IPS DF 6.9 (cell line): Measurements from ENCODE around the gene HRH3.

Source experiments
- DNase-seq: peaks from one replicate; pipeline ENCODE4 v3.0.0-alpha.2; 2013; ENCODE audit warnings: low read depth, low spot score
- H3K27ac ChIP-seq: one replicate; pipeline ENCODE4 v1.5.1; 2013; ENCODE audit warnings: low read length, control low read depth
- H3K27me3 ChIP-seq: 2 replicates; pipeline ENCODE4 v1.6.1; 2013; ENCODE audit warnings: mild to moderate bottlenecking, low read length; ENCODE audit not compliant: control insufficient read depth, insufficient read depth
- H3K36me3 ChIP-seq: 2 replicates; pipeline ENCODE4 v1.6.1; 2013; ENCODE audit warnings: low read length; ENCODE audit not compliant: control insufficient read depth, insufficient read depth
- H3K4me1 ChIP-seq: 2 replicates; pipeline ENCODE4 v1.6.1; 2013; ENCODE audit warnings: low read length; ENCODE audit not compliant: control insufficient read depth, insufficient read depth
- H3K4me3 ChIP-seq: 2 replicates; pipeline ENCODE4 v1.5.1; 2013; ENCODE audit warnings: mild to moderate bottlenecking, low read length
- H3K9me3 ChIP-seq: 2 replicates; pipeline ENCODE4 v1.6.1; 2013; ENCODE audit warnings: low read length, inconsistent platforms; ENCODE audit not compliant: control insufficient read depth, insufficient read depth
- WGBS: extraction: QIAGEN DNeasy Blood & Tissue Kit; methylation state at CpG from one replicate; pipeline ENCODE4 v1.1.7; 2013; ENCODE audit warnings: mixed read lengths, missing lambda C conversion rate; ENCODE audit not compliant: insufficient read length, insufficient coverage; 5-methylcytosine and 5-hydroxymethylcytosine counted together

HRH3 gene

DNA sequence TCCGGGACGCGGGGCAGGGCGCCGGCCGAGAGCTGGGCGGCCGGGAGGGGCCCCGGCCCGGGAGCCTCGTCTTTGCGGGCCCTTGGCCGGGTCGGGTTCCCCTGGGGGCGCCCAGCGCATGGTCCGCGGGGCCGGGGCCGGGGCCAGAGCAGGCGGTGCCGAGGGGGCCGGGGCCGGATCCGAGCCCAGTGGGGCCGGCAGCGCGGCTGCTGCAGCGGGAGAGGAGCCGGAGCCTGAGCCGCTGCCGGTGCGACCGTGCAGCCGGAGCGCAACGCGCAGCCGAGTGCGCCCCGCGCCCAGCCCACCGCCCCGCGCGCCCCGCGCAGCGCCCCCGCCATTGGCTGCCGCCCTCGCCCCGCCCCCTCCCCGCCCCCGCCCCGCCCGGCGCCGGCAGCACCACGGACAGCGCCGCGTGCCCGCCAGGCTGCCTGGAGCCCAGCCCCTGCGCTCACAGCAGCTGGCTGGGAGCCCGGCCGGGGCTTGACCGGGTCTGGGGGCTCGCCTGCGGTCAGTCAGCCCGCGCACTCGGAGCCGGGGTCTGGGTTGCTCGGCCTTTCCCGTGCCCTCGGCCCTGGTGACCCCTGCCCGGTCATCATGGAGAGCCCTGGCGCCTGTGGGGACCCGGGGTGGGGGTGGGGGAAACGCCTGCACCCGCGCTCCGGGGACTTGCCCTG is at the start of gene HRH3:
HRH3 (minus strand) TSS at position 287 of the 674 bp plus-strand sequence. CDS start 308 bp downstream, outside the sequence.
- WGBS: no CpG with 5 or more reads among the region's 84 CpGs
- H3K4me1 ChIP-seq: peaks cover 13% of the 10 kb centered on the region
- H3K27ac ChIP-seq: no peak within 1 kb of the TSS
- no peaks in the 10 kb centered on the region for H3K36me3 ChIP-seq
- H3K9me3 ChIP-seq: no peaks in the 10 kb centered on the region
- peak within 1 kb of the TSS; percentile 34; the same call in 1 of the 2 replicates for H3K4me3 ChIP-seq
- no peak for DNase-seq
- H3K27me3 ChIP-seq: peaks cover 26% of the 10 kb centered on the region; the same call in 1 of the 2 replicates

DNA sequence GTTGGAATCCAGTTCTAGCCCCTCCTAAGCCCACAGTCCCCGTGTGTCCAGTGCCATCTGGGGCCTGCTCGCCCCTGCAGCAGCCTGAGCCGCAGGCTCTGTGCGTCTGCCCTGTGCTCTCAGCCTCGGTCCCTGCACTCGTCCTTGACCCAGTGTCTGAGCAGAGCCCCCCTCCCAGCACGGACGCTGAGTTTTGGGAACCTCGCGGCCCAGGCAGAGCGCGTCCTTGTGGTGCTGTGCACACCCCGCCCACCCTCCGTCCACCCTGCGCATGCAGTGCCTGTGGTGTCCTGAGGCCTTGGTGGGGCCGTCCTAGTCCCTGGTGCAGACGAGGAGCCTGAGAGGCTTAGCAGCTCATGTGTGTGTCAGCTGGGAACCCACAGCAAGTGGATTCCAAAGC is 49.8 kb upstream of the HRH3 start:
- WGBS: no CpG with 5 or more reads among the region's 17 CpGs

DNA sequence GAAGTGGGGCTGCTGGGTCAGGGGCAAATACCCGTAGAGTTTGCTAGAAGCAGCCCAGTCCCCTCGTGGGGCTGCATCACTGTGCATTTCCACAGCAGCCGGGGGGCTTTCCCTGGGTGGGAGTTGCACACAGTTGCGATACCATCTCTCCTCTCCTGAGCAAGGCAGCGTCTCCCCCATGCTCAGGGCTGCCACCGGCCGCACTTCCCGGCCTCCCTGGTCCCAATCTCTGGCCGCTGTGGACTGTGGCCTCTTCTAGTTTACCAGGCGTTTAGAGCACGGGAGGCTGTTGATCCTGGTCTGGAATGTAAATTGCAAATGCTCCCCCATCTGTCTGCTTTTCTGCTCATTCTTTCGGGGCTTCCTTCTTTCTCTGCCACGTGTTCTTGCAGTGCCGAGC is 49.3 kb upstream of the HRH3 start:
- Histone ChIP-seq H3K4me3 (no peak overlapping the region; the same call in 1 of the 2 replicates), H3K36me3 (peaks cover 19% of the 10 kb centered on the region), H3K9me3 (no peaks in the 10 kb centered on the region), H3K4me1 (no peaks in the 10 kb centered on the region), H3K27me3 (no peaks in the 10 kb centered on the region), H3K27ac (no peak overlapping the region)
- no peak for DNase-seq
- no CpG with 5 or more reads among the region's 14 CpGs for WGBS

More for the DNA sequence above, 49.8 kb upstream of the HRH3 start:
- no peaks in the 10 kb centered on the region for H3K27me3 ChIP-seq
- no peak for DNase-seq
- no peak overlapping the region for H3K4me3 ChIP-seq
- H3K27ac ChIP-seq: no peak overlapping the region
- peaks cover 16% of the 10 kb centered on the region for H3K36me3 ChIP-seq
- H3K9me3 ChIP-seq: no peaks in the 10 kb centered on the region
- no peaks in the 10 kb centered on the region for H3K4me1 ChIP-seq

DNA sequence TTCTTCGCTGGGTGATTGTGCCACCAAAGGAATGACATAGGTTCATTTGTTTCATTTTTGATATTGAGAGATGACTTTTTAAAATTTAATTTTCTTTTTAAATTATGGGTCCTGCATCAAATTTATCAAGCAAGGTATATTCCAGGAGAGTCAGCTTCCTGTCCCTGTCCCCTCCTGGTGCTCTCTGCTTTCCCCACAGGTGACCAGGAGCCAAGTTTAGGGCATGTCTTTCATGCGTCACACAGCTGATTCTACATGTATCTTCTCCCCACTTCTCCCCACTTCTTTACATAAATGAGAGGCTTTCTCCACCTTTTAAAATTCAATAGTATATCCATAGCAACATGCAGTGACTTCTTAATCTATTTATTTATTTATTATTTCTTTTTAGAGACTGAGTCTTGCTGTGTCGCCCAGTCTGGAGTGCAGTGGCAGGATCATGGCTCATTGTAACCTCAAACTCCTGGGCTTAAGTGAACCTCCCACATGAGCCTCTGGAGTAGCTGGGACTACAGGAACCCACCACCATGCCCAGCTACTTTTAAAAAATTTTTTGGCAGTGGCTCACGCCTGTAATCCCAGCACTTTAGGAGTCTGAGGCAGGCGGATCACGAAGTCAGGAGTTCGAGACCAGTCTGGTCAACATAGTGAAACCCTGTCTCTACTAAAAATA is 48.3 kb upstream of the HRH3 start:
- Histone ChIP-seq H3K4me1 (no peaks in the 10 kb centered on the region), H3K4me3 (no peak overlapping the region), H3K36me3 (peaks cover 22% of the 10 kb centered on the region), H3K27me3 (no peaks in the 10 kb centered on the region), H3K27ac (no peak overlapping the region), H3K9me3 (no peaks in the 10 kb centered on the region)
- no CpG with 5 or more reads among the region's 7 CpGs for WGBS
- no peak for DNase-seq

DNA sequence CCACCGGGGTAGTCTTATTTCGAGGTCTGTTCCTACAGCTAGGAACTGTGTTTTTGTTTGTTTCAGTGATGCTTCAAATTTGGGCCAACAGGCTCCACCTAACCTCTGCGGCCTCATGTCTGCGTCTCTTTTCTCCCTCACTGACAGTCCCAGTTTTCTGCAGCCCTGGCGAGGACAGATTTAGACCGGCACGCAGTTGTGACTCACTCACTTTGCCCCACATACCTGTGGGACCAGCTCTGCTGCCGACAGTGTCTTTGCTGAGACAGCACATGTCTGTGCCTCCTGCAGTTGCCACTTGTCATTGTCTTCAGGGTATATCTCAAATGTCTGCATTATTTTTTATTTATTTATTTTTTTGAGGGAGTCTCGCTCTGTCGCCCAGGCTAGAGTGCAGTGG is 47.5 kb upstream of the HRH3 start:
- Histone ChIP-seq H3K36me3 (peaks cover 18% of the 10 kb centered on the region), H3K4me3 (no peak overlapping the region), H3K27ac (no peak overlapping the region), H3K27me3 (no peaks in the 10 kb centered on the region), H3K4me1 (no peaks in the 10 kb centered on the region), H3K9me3 (no peaks in the 10 kb centered on the region)
- no CpG with 5 or more reads among the region's 10 CpGs for WGBS
- DNase-seq: no peak

DNA sequence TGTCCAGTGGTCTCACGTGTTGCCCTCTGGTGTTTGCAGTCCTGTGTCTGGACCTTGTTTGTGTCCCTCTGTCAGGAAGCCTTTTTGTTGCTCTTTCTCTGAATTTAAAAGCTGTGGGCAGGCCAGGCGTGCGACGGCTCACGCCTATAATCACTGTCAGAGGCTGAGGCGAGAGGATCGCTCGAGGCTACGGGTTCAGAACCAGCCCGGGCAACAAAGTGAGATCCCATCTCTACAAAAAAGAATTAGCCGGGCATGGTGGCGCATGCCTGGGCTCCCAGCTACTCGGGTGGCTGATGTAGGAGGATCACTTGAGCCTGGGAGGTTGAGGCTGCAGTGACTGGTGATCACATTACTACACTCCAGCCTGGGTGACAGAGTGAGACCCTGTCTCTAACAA is 46.8 kb upstream of the HRH3 start:
- peaks cover 11% of the 10 kb centered on the region for H3K36me3 ChIP-seq
- H3K27ac ChIP-seq: no peak overlapping the region
- no peak overlapping the region for H3K4me3 ChIP-seq
- no CpG with 5 or more reads among the region's 13 CpGs for WGBS
- H3K4me1 ChIP-seq: no peaks in the 10 kb centered on the region
- no peak for DNase-seq
- no peaks in the 10 kb centered on the region for H3K27me3 ChIP-seq
- no peaks in the 10 kb centered on the region for H3K9me3 ChIP-seq

DNA sequence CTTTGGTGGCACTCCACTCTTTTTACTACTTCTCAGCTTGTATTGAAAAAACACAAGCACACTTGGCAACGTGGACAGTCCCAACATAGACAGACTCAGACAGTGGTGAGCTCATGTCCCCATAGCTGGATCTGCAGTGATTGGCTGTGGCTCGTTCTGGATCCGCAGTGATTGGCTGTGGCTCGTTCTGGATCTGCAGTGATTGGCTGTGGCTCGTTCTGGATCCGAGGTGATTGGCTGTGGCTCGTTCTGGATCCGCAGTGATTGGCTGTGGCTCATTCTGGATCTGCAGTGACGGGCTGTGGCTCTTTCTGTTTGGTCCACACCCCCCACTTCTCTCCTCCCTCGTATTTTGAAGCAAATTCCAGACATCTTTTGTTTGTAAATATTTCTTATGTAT is 46.3 kb upstream of the HRH3 start:
- peaks cover 8% of the 10 kb centered on the region for H3K36me3 ChIP-seq
- H3K27ac ChIP-seq: no peak overlapping the region
- H3K4me1 ChIP-seq: no peaks in the 10 kb centered on the region
- WGBS: no CpG with 5 or more reads among the region's 10 CpGs
- no peaks in the 10 kb centered on the region for H3K27me3 ChIP-seq
- no peaks in the 10 kb centered on the region for H3K9me3 ChIP-seq
- no peak for DNase-seq
- no peak overlapping the region for H3K4me3 ChIP-seq

DNA sequence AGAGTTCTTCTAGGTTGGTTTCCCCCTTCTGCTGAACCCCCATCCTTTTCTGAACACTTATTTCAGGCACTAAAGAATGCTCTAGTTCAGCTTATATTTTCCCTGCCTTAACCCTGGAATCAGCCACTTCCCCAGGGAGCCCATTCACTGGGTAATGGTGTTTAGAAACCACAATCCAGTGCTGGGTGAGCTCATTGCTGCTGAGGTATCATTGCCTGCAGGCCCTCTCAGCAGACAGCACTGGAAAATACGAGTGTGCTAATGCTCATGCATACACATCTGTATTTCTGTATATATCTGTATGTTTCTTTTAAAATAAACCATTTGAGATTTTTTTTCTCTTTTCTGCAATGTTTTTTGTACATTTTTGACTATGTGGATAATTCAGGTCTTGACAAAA is 45.3 kb upstream of the HRH3 start:
- no peak overlapping the region for H3K27ac ChIP-seq
- H3K27me3 ChIP-seq: no peaks in the 10 kb centered on the region
- H3K4me1 ChIP-seq: no peaks in the 10 kb centered on the region

DNA sequence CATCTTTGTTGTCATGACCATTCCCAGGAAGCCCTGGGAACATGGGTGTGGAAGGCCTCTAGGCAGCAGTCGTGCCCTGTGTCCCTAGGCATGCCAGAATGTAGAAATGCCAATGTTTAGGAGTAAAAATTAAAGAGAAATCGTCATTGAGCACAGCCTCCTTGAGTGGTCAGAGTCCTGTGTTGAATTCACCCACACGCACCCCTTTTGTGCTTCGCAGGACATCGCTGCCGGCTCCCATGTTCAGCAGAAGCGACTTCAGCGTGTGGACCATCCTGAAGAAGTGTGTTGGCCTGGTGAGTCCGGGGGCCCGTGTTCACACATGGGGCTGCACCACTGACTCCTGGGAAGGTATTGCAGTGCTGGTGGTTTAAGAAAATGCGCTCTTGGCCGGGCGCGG is 43.3 kb upstream of the HRH3 start:
- Histone ChIP-seq H3K27ac (no peak overlapping the region), H3K36me3 (peaks cover 8% of the 10 kb centered on the region), H3K27me3 (no peaks in the 10 kb centered on the region), H3K4me3 (no peak overlapping the region), H3K9me3 (no peaks in the 10 kb centered on the region), H3K4me1 (no peaks in the 10 kb centered on the region)
- no CpG with 5 or more reads among the region's 14 CpGs for WGBS
- no peak for DNase-seq

More for the DNA sequence above, 45.3 kb upstream of the HRH3 start:
- no peak for DNase-seq
- Histone ChIP-seq H3K4me3 (no peak overlapping the region), H3K9me3 (no peaks in the 10 kb centered on the region), H3K36me3 (peaks cover 8% of the 10 kb centered on the region)
- no CpG with 5 or more reads among the region's 1 CpG for WGBS

DNA sequence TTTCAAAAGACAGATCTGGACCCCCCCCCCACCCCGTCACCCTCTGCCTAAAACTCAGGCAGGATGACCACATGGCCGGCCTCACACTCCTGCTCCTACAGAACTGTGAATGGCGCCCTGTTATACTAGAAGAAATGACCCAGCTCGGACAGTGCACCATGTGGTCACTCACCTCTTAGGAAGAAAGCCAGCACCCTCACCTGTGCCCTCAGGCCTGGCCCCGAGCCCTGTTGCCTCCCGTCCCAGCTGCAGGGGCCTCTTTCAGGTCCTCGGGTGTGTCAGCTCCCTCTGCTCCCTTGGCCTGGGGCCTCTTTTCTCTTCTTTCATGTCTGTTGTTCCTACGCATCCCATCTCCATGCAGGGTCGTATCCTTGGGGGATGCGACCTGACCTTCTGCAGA is 42.0 kb upstream of the HRH3 start:
- no peak for DNase-seq
- H3K27ac ChIP-seq: no peak overlapping the region
- WGBS: no CpG with 5 or more reads among the region's 10 CpGs
- no peaks in the 10 kb centered on the region for H3K9me3 ChIP-seq
- H3K4me1 ChIP-seq: no peaks in the 10 kb centered on the region
- H3K4me3 ChIP-seq: no peak overlapping the region
- no peaks in the 10 kb centered on the region for H3K27me3 ChIP-seq
- H3K36me3 ChIP-seq: peaks cover 8% of the 10 kb centered on the region

DNA sequence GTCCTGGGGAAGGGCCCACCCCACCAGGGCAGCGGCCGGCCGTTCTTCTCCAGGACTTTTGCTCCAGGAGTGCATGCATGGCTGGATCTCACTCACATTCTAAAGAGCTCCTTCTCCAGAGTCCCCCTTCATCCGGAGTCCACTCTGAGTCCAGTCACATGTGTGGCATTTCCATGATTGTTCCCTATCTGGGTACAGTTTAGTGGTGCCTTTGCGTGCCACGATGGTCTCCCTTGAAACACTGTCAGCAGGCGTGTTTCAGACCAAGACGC is 39.2 kb upstream of the HRH3 start:
- no peak for DNase-seq
- Histone ChIP-seq H3K9me3 (no peaks in the 10 kb centered on the region), H3K4me3 (no peak overlapping the region), H3K27me3 (no peaks in the 10 kb centered on the region), H3K4me1 (no peaks in the 10 kb centered on the region; the same call in 1 of the 2 replicates), H3K27ac (no peak overlapping the region), H3K36me3 (peaks cover 7% of the 10 kb centered on the region)
- WGBS: no CpG with 5 or more reads among the region's 8 CpGs
